NCI-H345 treated with DMSO at 0.1 percent for 48 hours (cell line): ENCODE measurements around the gene ADCY6.

Source experiments
- DNase-seq: peaks from one replicate; lab custom pipeline; 2025; ENCODE audit not compliant: unreplicated experiment; lab: John Stamatoyannopoulos, UW

Gene ADCY6

GRCh38 chr12:48786591-48787544, 2.0 kb downstream of the ADCY6 start:
- no peak for DNase-seq

- no peak for DNase-seq
These were observed 5.5 kb downstream of the ADCY6 start for GRCh38 chr12:48783432-48783831.

- no peak for DNase-seq
These were observed 6.2 kb downstream of the ADCY6 start for GRCh38 chr12:48782457-48783395.

GRCh38 chr12:48781750-48782456, 7.0 kb downstream of the ADCY6 start:
- no peak for DNase-seq

- no peak for DNase-seq
These were observed 8.4 kb downstream of the ADCY6 start for GRCh38 chr12:48780381-48781025.

GRCh38 chr12:48779869-48780268, 9.0 kb downstream of the ADCY6 start:
- no peak for DNase-seq

- no peak for DNase-seq
These were observed 11.1 kb downstream of the ADCY6 start for GRCh38 chr12:48777501-48778400.

GRCh38 chr12:48776956-48777355, 11.9 kb downstream of the ADCY6 start:
- DNase-seq, result no peak

- no peak for DNase-seq
These were observed 12.8 kb downstream of the ADCY6 start for GRCh38 chr12:48775991-48776649.

GRCh38 chr12:48775299-48775698, 13.6 kb downstream of the ADCY6 start:
- DNase-seq, result no peak

GRCh38 chr12:48774516-48774915, 14.4 kb downstream of the ADCY6 start:
- no peak for DNase-seq

GRCh38 chr12:48773686-48774085, 15.2 kb downstream of the ADCY6 start:
- DNase-seq, result no peak

- no peak for DNase-seq
These were observed 17.2 kb downstream of the ADCY6 start for GRCh38 chr12:48771588-48772112.

GRCh38 chr12:48770756-48771155, 18.1 kb downstream of the ADCY6 start:
- DNase-seq, result no peak

GRCh38 chr12:48768736-48769135, 20.2 kb downstream of the ADCY6 start:
- DNase-seq, result no peak

- no peak for DNase-seq
These were observed 20.7 kb downstream of the ADCY6 start for GRCh38 chr12:48768147-48768546.

- no peak for DNase-seq
These were observed 21.4 kb downstream of the ADCY6 start for GRCh38 chr12:48767521-48767920.

- no peak for DNase-seq
These were observed 21.8 kb downstream of the ADCY6 start for GRCh38 chr12:48767047-48767446.

GRCh38 chr12:48765753-48766162, 23.1 kb downstream of the ADCY6 start:
- DNase-seq, result no peak
